ENCODE data around the gene BCR.
"Not testable (repeated sequence)": the region's sequence is repeated elsewhere in the genome, so short reads cannot be mapped to it uniquely, and the experiment has no call there.

BCR gene

DNA sequence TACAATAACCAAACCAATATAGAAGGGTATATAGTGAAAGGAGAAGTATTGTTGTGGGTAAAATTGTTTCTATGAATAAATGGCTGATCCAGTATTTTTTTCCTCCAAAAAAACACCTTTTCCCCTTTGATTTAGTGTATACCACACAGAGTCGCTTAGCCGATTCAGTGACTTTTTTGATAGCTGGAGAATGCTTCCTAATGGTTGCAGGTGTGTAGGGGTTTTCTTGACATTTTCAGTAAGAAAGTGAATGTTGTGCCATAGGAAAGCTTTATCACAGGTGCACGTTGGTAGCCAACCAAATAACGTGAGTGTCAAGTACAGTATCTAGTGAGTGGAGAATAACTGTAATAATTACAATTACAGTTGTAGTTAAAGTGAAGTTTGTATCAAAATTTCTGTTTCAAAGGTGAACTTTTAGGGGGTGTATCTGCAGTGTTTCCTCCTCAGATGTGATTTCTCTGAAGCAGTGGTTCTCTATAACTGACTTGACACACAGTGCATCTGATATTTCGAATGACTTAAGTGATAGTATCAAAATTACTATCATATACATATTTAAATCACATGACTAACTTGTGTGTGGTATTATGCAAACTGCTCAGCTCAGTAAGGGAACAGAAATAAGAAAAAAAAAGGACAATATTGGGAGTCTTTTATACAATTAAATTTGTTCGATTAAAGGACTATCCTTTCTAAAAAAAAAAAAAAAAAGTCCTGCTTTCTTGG lies 143.8 kb downstream of the BCR start:
- H3K36me3 ChIP-seq (ENCODE audit: low read length); H3K79me2 ChIP-seq (ENCODE audit: insufficient read depth, low read length); H3K9ac ChIP-seq (ENCODE audit: low read length); H3K27ac ChIP-seq (ENCODE audit: low read depth, low read length); H3K9me2 ChIP-seq (replicated peaks; ENCODE audit: insufficient read depth, low read length); H3K27me3 ChIP-seq (ENCODE audit: low read length); H3K4me2 ChIP-seq (ENCODE audit: low read depth, low read length, poor library complexity, severe bottlenecking); H3F3A ChIP-seq (ENCODE audit: insufficient read depth); H4K20me1 ChIP-seq (ENCODE audit: low read depth, low read length); H2AFZ ChIP-seq (ENCODE audit: low read depth, low read length, severe bottlenecking); H3K9me3 ChIP-seq (ENCODE audit: insufficient read depth, low read length); H3K4me3 ChIP-seq (ENCODE audit: insufficient read depth, low read length, poor library complexity, severe bottlenecking): not testable (repeated sequence)

- Histone ChIP-seq H3K4me2 (ENCODE audit: low read depth, low read length, poor library complexity, severe bottlenecking) (no peak overlapping the region), H3F3A (ENCODE audit: insufficient read depth) (no peaks in the 10 kb centered on the region), H3K27me3 (ENCODE audit: low read length) (no peaks in the 10 kb centered on the region), H3K4me3 (ENCODE audit: insufficient read depth, low read length, poor library complexity, severe bottlenecking) (no peak overlapping the region), H4K20me1 (ENCODE audit: low read depth, low read length) (no peaks in the 10 kb centered on the region), H3K9ac (ENCODE audit: low read length) (no peak overlapping the region), H2AFZ (ENCODE audit: low read depth, low read length, severe bottlenecking) (no peak overlapping the region), H3K27ac (ENCODE audit: low read depth, low read length) (no peak overlapping the region), H3K79me2 (ENCODE audit: insufficient read depth, low read length) (no peaks in the 10 kb centered on the region), H3K36me3 (ENCODE audit: low read length) (no peaks in the 10 kb centered on the region), H3K9me3 (ENCODE audit: insufficient read depth, low read length) (no peaks in the 10 kb centered on the region), H3K9me2 (replicated peaks; ENCODE audit: insufficient read depth, low read length) (no peaks in the 10 kb centered on the region)
- TF ChIP-seq EZH2phosphoT487 (conservative IDR thresholded peaks at IDR 0.05; ENCODE audit: low read length), result no peak
- TF ChIP-seq, protein P1, sequence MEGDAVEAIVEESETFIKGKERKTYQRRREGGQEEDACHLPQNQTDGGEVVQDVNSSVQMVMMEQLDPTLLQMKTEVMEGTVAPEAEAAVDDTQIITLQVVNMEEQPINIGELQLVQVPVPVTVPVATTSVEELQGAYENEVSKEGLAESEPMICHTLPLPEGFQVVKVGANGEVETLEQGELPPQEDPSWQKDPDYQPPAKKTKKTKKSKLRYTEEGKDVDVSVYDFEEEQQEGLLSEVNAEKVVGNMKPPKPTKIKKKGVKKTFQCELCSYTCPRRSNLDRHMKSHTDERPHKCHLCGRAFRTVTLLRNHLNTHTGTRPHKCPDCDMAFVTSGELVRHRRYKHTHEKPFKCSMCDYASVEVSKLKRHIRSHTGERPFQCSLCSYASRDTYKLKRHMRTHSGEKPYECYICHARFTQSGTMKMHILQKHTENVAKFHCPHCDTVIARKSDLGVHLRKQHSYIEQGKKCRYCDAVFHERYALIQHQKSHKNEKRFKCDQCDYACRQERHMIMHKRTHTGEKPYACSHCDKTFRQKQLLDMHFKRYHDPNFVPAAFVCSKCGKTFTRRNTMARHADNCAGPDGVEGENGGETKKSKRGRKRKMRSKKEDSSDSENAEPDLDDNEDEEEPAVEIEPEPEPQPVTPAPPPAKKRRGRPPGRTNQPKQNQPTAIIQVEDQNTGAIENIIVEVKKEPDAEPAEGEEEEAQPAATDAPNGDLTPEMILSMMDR (IDR thresholded peaks at IDR 0.05; ENCODE audit: insufficient read depth, low read length, poor library complexity, severe bottlenecking), result no peak
Measured at GRCh38 chr22:23325183-23325582, 144.9 kb downstream of the BCR start.

GRCh38 chr22:23333822-23334221 lies 153.5 kb downstream of the BCR start:
- not testable (repeated sequence) for H3K9ac ChIP-seq (ENCODE audit: low read length); H3K79me2 ChIP-seq (ENCODE audit: insufficient read depth, low read length); H3F3A ChIP-seq (ENCODE audit: insufficient read depth); H3K4me2 ChIP-seq (ENCODE audit: low read depth, low read length, poor library complexity, severe bottlenecking); H3K27me3 ChIP-seq (ENCODE audit: low read length); H3K9me2 ChIP-seq (replicated peaks; ENCODE audit: insufficient read depth, low read length); H3K9me3 ChIP-seq (ENCODE audit: insufficient read depth, low read length); H4K20me1 ChIP-seq (ENCODE audit: low read depth, low read length); H3K27ac ChIP-seq (ENCODE audit: low read depth, low read length); H2AFZ ChIP-seq (ENCODE audit: low read depth, low read length, severe bottlenecking); H3K36me3 ChIP-seq (ENCODE audit: low read length); H3K4me3 ChIP-seq (ENCODE audit: insufficient read depth, low read length, poor library complexity, severe bottlenecking)

DNA sequence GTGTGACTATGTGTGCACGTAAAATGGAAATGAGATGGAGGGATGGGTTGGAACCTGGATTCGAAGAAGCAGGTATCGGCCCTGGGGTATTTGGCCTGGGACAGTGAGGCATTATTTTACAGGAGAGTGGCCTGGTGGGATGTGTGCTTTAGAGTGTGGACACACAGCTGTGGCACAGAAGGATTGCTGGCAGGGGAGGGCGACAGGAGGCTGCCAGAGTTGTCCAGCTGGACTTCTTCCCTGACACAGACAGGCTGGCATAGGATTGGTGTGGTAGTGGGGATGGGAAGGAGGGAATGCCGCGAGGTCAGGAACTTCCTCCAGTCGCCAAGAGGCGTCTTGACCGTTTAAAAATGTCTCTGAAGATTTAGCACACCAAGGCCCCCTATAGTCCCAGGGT lies 157.4 kb downstream of the BCR start:
- not testable (repeated sequence) for H3F3A ChIP-seq (ENCODE audit: insufficient read depth); H3K9me2 ChIP-seq (replicated peaks; ENCODE audit: insufficient read depth, low read length); H4K20me1 ChIP-seq (ENCODE audit: low read depth, low read length); H3K4me3 ChIP-seq (ENCODE audit: insufficient read depth, low read length, poor library complexity, severe bottlenecking); H3K9ac ChIP-seq (ENCODE audit: low read length); H3K27ac ChIP-seq (ENCODE audit: low read depth, low read length); H2AFZ ChIP-seq (ENCODE audit: low read depth, low read length, severe bottlenecking); H3K79me2 ChIP-seq (ENCODE audit: insufficient read depth, low read length); H3K36me3 ChIP-seq (ENCODE audit: low read length); H3K4me2 ChIP-seq (ENCODE audit: low read depth, low read length, poor library complexity, severe bottlenecking); H3K9me3 ChIP-seq (ENCODE audit: insufficient read depth, low read length); H3K27me3 ChIP-seq (ENCODE audit: low read length)

- H3K4me2 ChIP-seq (ENCODE audit: low read depth, low read length, poor library complexity, severe bottlenecking); H3K79me2 ChIP-seq (ENCODE audit: insufficient read depth, low read length); H3K27ac ChIP-seq (ENCODE audit: low read depth, low read length); H3K36me3 ChIP-seq (ENCODE audit: low read length); H3K9ac ChIP-seq (ENCODE audit: low read length); H3K4me3 ChIP-seq (ENCODE audit: insufficient read depth, low read length, poor library complexity, severe bottlenecking); H4K20me1 ChIP-seq (ENCODE audit: low read depth, low read length); H3F3A ChIP-seq (ENCODE audit: insufficient read depth); H3K9me2 ChIP-seq (replicated peaks; ENCODE audit: insufficient read depth, low read length); H3K27me3 ChIP-seq (ENCODE audit: low read length); H3K9me3 ChIP-seq (ENCODE audit: insufficient read depth, low read length); H2AFZ ChIP-seq (ENCODE audit: low read depth, low read length, severe bottlenecking): not testable (repeated sequence)
Measured at GRCh38 chr22:23341942-23342695, 161.8 kb downstream of the BCR start.
